Activated CD4-positive, alpha-beta T cell treated with anti-CD3 and anti-CD28 coated beads, Interleukin-2, amount 10 ng/mL, durations not matched to agents 7 days and 5 days (primary cell): ENCODE data around the gene HLF. TPM values are rescaled to one million over a fixed set of nuclear protein-coding genes. Genes with fewer than 3 reads are reported as not detected.

Experiments used
- CTCF ChIA-PET: fragments of 350-600 bp; sonication (Branson Sonifier 250); formaldehyde crosslinking; loops from one replicate; lab custom pipeline; 2021; ENCODE audit warnings: antibody characterized with exemption; lab: Charles Lee
- POLR2A ChIA-PET: fragments of 350-600 bp; sonication (Branson Sonifier 250); formaldehyde crosslinking; loops from one replicate; lab custom pipeline; 2021; ENCODE audit warnings: antibody characterized with exemption; lab: Charles Lee
- DNase-seq: peaks from one replicate; pipeline ENCODE4 v3.0.0-alpha.2; 2020
- H3K27ac Mint-ChIP-seq: one replicate; pipeline ENCODE4 v1.8.0; 2021; ENCODE audit warnings: mild to moderate bottlenecking, moderate library complexity, mixed read lengths
- H3K27me3 Mint-ChIP-seq: one replicate; pipeline ENCODE4 v1.8.0; 2021; ENCODE audit warnings: mixed read lengths
- H3K36me3 Mint-ChIP-seq: one replicate; pipeline ENCODE4 v1.8.0; 2021; ENCODE audit warnings: low read depth, mixed read lengths
- H3K4me1 Mint-ChIP-seq: one replicate; pipeline ENCODE4 v1.8.0; 2021; ENCODE audit warnings: mixed read lengths
- H3K4me3 Mint-ChIP-seq: one replicate; pipeline ENCODE4 v1.8.0; 2021; ENCODE audit warnings: mild to moderate bottlenecking, moderate library complexity, mixed read lengths
- H3K9me3 Mint-ChIP-seq: one replicate; pipeline ENCODE4 v1.8.0; 2021; ENCODE audit warnings: mixed read lengths
- total RNA-seq, 2 experiments: library from RNA; stranded (reverse); gene quantifications; one replicate each; pipeline ENCODE4 v1.2.3, GENCODE V29; 2021

HLF gene
- total RNA-seq, 2 experiments from 2014 or later, result 0.30 to 0.65 TPM

DNA sequence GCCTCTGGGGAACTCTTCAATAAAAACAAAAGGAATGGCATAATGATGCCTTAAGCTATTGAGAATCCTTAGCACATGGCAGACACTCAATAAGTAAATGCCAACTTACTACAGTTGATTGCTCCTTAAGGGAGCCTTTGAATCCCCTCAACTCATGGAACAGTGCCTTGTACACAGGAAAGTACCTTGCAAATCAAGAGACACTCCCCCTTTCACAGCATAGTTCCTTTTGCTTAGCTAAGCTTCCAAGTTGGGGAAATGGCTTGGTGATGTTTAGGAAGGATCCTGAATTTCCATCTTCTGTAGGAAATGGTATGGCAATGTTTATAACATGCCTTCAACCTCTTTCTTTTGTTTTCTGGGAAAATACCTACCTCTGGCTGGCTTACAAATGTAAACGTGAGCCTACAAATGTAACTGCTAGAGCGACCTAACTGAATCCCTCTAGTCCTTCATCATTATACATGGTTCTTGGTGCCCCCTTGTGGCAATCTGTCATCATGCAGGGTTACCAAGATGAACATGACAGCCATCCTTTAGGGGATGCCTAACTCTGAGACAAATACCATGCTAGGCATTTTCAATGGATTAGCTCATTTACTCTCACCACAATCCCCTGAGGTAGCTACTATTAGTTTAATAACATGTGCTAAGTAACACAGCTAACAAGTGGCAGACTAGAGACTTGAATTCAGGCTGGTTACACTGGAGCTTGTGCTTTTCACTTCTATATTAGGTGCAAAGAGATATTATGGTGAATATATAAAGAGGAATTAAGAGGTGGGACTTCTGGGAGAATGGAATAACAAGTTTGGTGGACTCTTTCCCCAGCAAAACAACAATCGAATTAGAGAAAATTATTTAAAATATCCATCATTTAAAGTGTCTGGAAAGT, 91.9 kb downstream of the HLF start:
- Mint-ChIP-seq H3K36me3 (peaks cover 2% of the 10 kb centered on the region), H3K9me3 (peaks cover 9% of the 10 kb centered on the region), H3K27me3 (peaks cover 29% of the 10 kb centered on the region), H3K4me3 (no peak overlapping the region), H3K4me1 (peaks cover 5% of the 10 kb centered on the region), H3K27ac (no peak overlapping the region)
- DNase-seq, result peak; percentile 85
- POLR2A ChIA-PET, result no interaction called here
- CTCF ChIA-PET, result interaction anchor here (0.7 to 2.9 kb wide), 6 partner anchors 9 to 364 kb away, joined by 3 to 19 read pairs (median 3); no protein-coding TSS in a partner anchor

GRCh38 chr17:55360971-55361370, 96.2 kb downstream of the HLF start:
- CTCF ChIA-PET, result interaction anchor here (1.1 kb wide), 1 partner anchor 13 kb away, joined by 3 read pairs; no protein-coding TSS in a partner anchor
- no peak overlapping the region for H3K4me3 Mint-ChIP-seq
- no peak overlapping the region for H3K27ac Mint-ChIP-seq
- peaks cover 9% of the 10 kb centered on the region for H3K9me3 Mint-ChIP-seq
- POLR2A ChIA-PET, result no interaction called here
- peaks cover 2% of the 10 kb centered on the region for H3K36me3 Mint-ChIP-seq
- peaks cover 18% of the 10 kb centered on the region for H3K27me3 Mint-ChIP-seq
- DNase-seq, result no peak
- peaks cover 2% of the 10 kb centered on the region for H3K4me1 Mint-ChIP-seq

DNA sequence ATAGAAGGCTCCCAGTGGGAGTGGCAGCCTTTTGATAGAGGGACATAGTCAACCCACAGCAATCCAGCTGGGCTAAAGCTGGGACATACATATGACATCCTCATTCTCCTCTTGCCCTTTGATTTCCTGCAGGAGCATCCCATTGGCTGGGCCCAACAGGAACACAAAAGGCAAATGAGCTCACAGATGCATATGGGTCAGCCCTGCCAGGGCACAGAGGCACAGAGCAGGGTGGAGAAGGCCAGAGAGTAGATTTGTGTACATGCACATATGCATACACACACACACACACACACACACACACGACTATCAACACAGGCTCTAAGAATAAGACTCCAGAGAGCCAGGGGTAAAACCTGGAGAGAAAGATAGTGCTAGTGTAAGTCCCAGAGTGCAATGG, 98.3 kb downstream of the HLF start:
- Mint-ChIP-seq H3K9me3 (peaks cover 9% of the 10 kb centered on the region), H3K36me3 (peaks cover 2% of the 10 kb centered on the region), H3K27me3 (peaks cover 18% of the 10 kb centered on the region), H3K4me3 (no peak overlapping the region), H3K4me1 (no peaks in the 10 kb centered on the region), H3K27ac (no peak overlapping the region)
- CTCF ChIA-PET, result interaction anchor here (0.6 to 0.9 kb wide), 2 partner anchors 214 to 363 kb away, joined by 4 read pairs; no protein-coding TSS in a partner anchor
- DNase-seq, result no peak
- POLR2A ChIA-PET, result no interaction called here

GRCh38 chr17:55366020-55366481, 101.3 kb downstream of the HLF start:
- Mint-ChIP-seq H3K27me3 (peaks cover 12% of the 10 kb centered on the region), H3K9me3 (peaks cover 3% of the 10 kb centered on the region), H3K27ac (no peak overlapping the region), H3K4me1 (peaks cover 6% of the 10 kb centered on the region), H3K36me3 (peaks cover under 1% of the 10 kb centered on the region), H3K4me3 (no peak overlapping the region)
- POLR2A ChIA-PET, result no interaction called here
- CTCF ChIA-PET, result no interaction called here
- no peak for DNase-seq

DNA sequence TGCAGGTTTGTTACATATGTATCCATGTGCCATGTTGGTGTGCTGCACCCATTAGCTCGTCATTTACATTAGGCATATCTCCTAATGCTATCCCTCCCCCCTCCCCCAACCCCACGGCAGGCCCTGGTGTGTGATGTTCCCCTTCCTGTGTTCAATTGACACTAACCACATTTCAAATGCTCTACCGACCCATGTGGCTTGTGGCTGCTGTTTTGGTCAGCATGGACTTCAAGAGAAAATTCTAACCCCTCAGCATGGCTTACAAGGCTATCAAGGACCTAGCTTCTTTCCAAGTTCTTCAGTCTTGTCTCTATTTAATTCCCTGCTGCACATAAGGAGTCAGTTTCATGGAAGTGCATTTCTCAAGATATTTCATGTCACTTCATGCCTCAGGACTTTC, 103.9 kb downstream of the HLF start:
- Mint-ChIP-seq H3K9me3 (peaks cover 7% of the 10 kb centered on the region), H3K4me3 (no peak overlapping the region), H3K27ac (no peak overlapping the region), H3K27me3 (peaks cover 14% of the 10 kb centered on the region), H3K4me1 (peaks cover 6% of the 10 kb centered on the region), H3K36me3 (no peaks in the 10 kb centered on the region)
- POLR2A ChIA-PET, result no interaction called here
- CTCF ChIA-PET, result no interaction called here
- DNase-seq, result no peak

Other genes starting within 250 kb of the HLF start
- gene MMD, start 156.9 kb downstream of the HLF start, total RNA-seq, result 10 to 100 TPM; 28.9 to 34.0 TPM
- gene SMIM36, start 246.5 kb downstream of the HLF start, total RNA-seq, result not detected